Gastrocnemius medialis (tissue), 4 donors: ENCODE data around the gene MACROD2.

ENCODE experiments used
- POLR2A ChIP-seq, 2 donors: fragments of 450-650 bp; IDR thresholded peaks; one replicate each; pipeline ENCODE4 v1.6.1; 2017; ENCODE audit warnings: antibody characterized with exemption in 2 of 2, mild to moderate bottlenecking in 2 of 2, moderate library complexity in 2 of 2
- TF ChIP-seq, protein P1 (sequence below), 5 experiments: fragments of 450-650 bp in 3 of 5; fragments of 200-600 bp in 2 of 5; sonication (generic) in 2 of 5; IDR thresholded peaks in 4 of 5; conservative IDR thresholded peaks in 1 of 5; 1 replicate in 4 of 5; 2 replicates in 1 of 5; pipeline ENCODE4 v1.5.1; 2016 to 2019; ENCODE audit warnings: antibody characterized with exemption in 5 of 5, mild to moderate bottlenecking in 3 of 5, moderate library complexity in 3 of 5

DNA sequence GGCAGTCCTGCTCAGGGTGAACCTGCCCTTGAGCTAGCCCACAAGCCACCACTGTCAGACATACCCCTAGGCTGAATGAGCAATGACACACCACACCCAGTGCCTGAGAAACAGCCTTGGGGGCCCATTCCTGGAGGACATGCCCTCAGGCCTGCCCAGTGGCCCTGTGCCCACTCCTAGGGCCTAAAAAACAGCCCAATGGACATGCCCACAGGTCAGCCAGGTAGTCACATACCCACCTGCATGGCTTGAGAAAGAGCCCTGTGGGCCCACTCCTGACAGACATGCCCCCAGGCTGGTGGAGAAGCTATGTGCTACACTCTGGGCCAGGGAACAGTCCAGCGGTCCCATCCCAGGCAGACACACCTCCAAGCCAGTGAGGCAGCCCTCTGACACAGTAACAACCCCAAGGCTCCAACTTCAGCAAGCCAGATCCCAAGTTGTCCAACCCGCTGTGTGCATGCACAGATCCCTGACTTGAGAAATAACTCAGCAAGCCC, 2086.8 kb downstream of the MACROD2 start:
- TF ChIP-seq POLR2A (IDR thresholded peaks at IDR 0.05) = no peak
- TF ChIP-seq, protein P1, sequence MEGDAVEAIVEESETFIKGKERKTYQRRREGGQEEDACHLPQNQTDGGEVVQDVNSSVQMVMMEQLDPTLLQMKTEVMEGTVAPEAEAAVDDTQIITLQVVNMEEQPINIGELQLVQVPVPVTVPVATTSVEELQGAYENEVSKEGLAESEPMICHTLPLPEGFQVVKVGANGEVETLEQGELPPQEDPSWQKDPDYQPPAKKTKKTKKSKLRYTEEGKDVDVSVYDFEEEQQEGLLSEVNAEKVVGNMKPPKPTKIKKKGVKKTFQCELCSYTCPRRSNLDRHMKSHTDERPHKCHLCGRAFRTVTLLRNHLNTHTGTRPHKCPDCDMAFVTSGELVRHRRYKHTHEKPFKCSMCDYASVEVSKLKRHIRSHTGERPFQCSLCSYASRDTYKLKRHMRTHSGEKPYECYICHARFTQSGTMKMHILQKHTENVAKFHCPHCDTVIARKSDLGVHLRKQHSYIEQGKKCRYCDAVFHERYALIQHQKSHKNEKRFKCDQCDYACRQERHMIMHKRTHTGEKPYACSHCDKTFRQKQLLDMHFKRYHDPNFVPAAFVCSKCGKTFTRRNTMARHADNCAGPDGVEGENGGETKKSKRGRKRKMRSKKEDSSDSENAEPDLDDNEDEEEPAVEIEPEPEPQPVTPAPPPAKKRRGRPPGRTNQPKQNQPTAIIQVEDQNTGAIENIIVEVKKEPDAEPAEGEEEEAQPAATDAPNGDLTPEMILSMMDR (IDR thresholded peaks at IDR 0.05 in 4 of 5, conservative IDR thresholded peaks at IDR 0.05 in 1 of 5) = no peak
